Activated effector memory CD4-positive, alpha-beta T cell treated with Interleukin-2 at 50 U/mL for 16 hours (primary cell): ENCODE results near the gene ADD1.
"Not testable (repeated sequence)": the region's sequence is repeated elsewhere in the genome, so short reads cannot be mapped to it uniquely, and the experiment has no call there.

Experiments
- DNase-seq: peaks from one replicate; pipeline ENCODE4 v3.0.0-alpha.2; 2020

ADD1 gene

DNA sequence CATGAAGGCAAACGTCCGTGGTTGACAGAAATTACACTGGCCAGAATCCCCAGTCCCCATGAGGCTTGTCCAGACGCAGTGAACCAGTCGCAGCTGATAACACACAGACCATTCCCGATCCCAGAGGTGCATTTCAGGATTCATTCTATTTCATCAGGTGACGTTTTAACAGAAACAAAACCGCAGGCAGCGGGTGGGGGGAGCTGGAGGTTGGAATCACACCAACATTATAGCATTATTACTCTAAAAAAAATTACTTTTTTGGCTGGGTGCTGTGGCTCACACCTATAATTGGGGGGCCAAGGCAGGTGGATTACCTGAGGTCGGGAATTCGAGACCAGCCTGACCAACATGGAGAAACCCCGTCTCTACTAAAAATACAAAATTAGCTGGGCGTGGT is 94.3 kb downstream of the ADD1 start:
- DNase-seq = no peak

DNA sequence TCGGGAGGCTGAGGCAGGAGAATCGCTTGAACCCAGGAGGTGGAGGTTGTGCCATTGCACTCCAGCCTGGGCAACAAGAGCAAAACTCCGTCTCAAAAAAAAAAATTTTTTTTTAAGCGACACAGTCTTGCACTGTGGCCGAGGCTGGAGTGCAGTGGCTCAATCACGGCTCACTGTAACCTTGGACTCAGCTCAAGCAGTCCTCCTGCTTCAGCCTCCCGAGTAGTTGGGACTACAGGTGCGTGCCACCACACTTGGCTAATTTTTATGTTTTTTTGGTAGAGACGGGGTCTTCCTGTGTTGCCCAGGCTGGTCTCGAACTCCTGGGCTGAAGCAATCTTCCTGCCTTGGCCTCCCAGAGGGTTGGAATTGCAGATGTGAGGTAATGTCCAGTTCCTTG is 94.8 kb downstream of the ADD1 start:
- not testable (repeated sequence) for DNase-seq

DNA sequence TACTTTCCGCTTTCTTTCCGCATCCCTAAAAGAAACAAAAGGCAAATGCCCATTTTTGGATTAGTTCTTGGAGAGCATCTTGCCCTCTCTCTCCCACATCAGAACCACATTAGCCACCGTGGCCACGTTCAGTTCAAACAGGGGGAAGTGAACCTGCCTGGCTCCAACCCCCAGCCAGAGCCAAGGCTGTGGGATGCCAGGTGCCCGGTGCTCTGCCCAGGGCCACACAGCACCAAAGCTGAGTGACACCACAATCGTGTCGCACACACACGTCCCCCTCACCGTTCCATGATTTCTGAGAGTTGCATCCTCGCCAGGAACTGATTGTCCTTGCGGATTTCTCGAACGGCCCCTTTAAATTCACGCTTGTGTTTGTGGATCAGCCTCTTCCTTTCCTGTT is 95.3 kb downstream of the ADD1 start:
- DNase-seq = no peak

DNA sequence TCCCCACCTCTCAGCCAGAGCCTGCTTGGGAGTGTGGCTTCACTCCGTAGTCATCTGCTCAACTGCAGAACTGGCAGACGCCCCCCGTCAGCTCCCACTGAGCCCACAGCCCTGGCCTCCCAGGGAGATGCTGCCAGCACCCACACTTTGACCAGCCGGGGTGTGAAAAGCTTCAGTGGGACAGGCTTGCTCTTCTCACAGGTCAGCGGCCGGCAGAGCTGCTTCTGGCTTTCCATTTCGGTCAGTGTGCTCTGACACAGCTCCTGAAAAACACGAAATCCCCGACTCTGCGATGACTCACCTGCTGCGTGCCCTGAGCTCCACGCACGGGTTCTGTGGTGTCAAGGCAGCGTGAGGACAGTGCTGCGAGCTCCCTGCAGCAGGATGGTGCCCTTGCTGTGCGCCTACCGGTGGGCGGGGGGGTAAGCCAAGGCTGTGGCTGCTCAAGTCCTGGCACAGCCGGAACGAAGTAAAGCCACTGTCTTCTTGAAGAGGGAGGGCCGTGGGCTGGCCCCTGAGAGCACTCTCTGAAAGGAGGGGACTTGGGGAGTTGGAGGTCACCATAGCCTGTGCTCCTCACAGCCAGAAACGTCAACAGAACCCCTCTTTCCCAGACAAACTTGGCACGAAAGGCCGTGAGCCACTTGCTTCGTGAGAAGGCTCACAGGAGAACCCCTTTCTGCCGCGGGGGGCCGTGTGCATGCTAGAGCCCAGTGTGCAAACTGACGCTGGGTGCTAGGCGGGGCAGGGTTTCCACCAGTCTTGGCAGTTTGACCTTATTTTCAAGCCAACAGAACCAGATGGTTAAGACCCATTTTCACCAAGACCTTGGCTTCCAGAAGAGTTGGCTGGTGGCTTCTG is 96.0 kb downstream of the ADD1 start:
- no peak for DNase-seq

DNA sequence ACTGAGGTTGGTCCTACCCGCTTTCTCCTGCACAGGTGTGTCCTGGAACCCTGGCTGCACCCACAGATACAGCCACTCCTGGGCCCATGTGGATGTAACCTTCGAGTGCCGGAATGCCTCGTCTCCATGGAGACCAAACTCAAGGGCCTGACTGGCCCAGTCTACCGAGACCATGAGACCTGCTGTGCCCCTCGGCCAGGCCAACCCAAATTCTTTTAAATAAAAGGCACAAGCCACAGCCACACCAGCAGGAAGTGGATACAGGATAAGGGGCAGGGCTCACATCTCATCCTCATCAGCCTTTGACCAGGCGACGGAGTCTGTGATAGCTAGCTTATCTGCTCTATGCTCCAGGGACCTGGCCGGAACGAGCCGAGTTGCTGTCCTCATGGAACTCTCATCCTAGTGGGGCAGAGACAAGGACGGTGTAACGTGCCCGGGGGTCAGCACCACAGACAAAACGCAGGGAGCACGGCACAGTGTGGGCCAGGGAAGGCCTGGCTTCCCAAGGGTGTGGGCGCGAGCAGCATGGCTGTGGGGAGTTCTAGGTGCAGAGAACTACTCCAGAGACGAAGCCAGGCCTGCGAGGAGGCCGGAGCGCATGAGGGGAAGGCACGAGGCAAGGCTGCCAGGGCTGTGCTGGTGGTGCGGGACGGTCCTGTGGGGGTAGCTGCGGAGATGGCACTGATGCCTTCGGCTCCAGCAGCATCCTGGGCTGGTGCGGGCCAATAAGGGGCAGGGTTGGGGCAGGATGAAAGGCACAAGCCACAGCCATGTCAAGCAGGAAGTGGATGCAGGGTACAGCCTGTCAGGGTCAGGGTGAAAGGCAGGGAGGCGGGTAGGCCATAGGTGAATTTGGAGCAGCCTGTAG is 96.9 kb downstream of the ADD1 start:
- no peak for DNase-seq

DNA sequence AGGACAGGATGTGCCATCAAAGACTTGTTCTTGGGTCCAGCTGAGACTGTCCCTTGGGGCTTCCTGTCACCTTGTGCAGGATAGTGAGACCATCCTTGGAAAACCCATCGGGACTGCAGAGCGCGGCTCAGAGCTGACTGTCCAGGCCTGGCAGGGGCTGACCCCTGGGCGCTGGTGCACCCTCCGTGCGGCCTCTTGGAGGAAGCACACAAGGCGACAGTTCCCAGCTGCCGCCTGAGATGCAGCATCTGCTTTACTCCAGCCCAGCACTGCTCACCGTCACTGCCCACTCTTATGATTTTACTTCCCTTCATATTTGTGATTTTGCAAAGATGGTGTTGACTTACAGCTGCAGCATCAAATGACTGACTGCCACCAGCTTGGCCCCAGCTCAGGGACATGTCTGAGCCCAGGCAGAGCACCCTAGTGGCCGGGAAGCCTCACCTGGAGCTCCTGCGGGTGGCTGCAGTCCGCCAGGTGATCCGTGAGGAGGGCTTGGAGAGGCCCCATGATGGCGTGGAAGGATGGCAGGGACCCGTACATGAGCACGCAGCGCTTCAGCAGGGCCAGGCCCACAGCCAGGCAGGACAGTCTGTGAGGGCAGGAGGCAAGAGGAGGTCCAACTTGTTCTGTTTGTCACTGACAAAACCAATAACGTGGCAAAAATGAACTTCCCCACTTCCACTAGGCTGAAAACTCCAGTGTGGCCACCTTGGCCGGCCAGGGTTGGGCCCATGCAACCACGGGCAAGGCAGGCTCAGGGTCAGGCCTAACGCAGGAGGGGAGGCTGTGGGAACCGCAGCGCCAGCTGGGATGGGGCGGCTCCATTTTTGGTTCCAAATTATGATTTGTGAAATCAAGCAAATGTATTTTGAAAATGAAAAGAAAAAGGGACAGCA is 97.7 kb downstream of the ADD1 start:
- DNase-seq = no peak

DNA sequence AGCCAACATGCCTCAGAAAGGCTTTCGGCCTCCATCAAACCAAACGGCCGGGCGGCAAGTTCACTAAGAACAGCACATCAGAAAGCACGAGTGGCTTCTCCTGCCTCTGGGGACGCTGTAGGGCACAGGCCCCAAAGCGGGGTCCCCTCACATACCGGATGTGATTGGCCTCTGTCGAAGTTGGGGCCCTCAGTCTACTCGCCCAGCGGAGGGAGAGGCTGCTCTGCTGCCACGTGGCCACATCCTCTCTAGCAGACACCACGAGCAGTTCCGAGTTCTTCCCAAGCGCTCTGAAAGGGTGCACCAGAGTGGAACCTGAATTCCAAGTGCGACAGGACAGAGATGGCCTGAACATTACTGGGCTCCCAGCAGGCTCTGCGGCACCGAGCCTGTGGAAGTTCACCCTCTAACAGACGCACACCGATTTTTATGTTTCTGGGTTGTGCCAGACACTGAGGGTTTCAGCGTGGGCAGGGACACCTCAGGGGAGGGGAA is 98.4 kb downstream of the ADD1 start:
- no peak for DNase-seq

DNA sequence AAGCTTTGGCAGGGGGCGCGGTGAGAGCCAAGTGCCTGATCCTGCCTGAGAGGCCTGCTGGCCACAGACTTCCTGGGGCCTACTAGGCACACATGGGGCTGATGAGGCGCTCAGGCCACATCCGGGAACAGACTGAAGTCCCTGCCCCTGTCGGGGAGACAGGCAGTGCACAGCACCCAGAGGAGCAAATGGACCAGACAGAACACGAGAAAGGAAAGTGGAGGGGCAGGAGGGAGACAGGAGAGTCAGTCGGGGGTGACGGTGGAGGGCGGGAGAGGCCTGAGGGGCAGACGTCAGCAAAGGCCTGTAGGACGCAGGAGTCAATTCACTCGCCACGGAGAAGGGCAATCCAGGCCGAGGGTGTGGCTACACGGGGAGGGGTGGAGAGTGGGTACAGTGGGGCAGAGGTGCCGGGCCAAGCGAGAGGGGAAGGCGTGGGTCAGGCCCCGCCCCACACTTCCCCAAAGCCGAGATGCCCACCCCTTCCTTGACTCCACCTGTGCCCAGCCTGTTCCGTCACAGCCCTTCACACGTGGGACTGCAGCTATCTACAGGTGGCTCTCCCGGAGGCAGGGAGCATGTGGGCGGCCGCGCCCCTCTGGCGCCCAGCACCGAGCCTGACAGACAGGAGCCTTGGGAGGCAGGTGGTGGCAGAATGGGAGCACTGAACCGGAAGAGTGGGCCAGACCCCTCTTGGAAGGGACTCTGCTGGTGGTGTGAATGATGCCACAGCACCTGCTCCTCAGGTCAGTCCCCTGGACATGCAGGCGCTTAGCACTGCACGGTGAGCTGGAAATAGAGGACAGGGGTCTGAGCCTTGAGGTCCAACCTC is 99.1 kb downstream of the ADD1 start:
- no peak for DNase-seq

DNA sequence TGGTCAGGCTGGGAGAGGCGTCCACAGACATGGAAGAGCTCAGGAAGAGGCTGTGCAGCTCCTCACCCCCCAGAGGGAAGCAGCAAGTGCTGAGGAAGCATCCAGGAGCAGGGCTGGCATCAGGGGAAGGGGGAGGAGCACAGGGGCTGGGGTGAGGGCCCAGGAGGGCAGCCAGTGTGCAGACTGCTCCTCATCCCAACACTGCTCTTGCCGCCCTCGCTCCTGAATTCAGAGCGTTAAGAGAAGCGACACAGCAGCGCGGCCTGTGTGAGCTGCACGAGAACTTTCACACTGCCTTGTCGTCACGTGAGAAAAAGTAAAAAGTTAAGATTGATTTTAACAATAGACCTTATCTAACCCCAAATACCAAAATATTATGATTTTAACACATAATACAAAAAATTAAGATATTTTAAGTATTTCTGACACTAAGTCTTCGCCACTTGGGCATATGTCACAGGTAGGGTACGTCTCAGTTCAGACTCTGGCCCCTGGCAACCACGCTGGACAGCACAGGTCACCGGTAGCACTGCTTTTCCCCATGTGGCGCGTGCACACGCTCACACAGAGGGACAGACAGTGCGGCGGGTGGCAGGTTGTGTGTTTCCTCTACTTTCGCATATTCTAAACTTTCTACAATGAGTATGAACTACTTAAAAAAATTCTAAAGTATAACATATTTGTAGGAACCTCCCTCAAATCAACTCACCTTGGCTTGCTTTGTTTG is 99.9 kb downstream of the ADD1 start:
- no peak for DNase-seq

DNA sequence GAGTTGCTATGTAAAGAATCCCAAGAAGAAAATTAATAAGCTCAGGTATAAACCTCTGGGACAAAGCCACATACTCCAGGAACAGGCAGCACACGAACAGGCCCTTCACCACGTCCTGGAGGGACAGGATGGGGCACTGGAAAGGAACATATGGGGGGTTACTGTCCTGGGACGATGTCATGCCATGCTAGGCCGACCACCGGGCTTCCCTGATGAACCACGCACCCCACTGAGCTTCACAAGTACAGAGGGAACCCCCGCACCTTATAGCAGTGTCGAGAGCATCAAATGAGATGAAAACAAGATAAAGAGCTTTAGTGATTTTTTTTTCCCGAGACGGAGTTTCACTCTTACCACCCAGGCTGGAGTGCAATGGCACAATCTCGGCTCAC is 100.4 kb downstream of the ADD1 start:
- DNase-seq = no peak

DNA sequence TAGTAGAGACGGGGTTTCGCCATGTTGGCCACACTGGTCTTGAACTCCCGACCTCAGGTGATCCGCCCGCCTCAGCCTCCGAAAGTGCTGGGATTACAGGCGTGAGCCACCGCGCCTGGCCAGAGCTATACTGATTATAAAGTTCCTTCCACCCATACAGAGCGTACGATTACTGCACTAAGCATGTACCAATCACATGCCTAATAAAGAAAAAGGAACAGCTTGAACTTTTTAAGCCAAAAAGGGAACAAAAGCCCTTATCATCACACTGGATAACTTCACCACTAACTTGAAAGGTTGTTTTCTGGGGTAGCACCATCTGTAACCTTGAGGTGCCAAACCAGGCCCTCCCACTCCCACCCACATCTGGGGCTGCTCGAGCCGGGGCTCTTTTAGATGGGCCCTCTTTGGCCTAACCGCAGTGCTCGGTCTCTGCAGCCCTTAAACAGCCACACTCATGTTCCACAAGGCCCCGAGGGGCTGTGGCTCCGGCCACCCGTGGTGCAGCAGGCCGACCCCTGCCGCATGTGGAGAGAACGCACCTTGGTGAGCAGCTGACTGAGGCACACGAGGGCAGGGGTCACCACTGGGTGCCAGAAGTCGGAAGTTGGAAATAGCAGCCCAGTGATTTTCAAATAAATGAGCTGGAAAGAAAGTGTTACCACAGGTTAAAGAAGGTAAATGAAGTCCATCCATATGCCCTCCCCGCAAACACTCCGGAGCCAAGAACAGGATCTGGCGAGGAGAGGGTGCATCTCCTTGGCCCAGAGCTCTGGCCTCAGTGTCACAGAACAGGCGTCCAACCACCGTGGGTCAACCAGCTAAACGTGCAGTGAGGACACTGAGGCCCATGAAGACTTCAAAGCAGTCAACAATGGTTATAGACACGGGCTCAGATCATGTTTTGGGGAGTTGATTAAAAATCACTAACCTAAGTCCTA is 101.2 kb downstream of the ADD1 start:
- DNase-seq = no peak

DNA sequence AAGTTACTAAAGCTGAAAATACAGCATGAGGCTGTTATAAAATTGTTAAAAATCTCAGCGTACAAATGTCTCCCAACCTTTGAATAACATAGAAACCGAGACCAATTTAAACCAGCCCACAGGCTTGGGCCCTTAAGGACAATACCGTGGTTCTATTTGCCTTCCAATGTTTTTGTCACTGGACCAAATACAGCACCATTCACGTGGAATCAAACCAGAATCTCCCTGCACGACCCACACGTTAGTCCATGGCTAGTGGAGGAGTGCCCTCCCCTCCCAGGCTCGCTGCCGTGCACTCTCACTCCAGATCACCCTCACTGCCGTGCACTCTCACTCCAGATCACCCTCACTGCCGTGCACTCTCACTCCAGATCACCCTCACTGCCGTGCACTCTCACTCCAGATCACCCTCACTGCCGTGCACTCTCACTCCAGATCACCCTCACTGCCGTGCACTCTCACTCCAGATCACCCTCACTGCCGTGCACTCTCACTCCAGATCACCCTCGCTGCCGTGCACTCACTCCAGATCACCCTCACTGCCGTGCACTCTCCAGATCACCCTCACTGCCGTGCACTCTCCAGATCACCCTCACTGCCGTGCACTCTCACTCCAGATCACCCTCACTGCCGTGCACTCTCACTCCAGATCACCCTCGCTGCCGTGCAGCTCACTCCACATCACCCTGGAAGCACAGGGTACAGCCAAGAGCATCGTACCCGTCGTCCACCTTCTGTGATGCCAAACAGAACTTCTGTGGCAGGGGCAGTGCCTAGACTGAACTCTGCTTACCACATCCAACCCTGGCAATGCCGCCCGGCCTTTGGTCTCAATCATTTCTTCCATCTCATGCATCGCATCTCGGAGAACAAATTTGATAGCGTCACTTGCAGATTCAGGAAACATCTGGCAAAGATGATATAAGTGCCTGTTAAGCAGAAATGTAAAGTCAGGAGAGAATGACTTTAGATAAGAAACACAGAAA is 102.3 kb downstream of the ADD1 start:
- not testable (repeated sequence) for DNase-seq

DNA sequence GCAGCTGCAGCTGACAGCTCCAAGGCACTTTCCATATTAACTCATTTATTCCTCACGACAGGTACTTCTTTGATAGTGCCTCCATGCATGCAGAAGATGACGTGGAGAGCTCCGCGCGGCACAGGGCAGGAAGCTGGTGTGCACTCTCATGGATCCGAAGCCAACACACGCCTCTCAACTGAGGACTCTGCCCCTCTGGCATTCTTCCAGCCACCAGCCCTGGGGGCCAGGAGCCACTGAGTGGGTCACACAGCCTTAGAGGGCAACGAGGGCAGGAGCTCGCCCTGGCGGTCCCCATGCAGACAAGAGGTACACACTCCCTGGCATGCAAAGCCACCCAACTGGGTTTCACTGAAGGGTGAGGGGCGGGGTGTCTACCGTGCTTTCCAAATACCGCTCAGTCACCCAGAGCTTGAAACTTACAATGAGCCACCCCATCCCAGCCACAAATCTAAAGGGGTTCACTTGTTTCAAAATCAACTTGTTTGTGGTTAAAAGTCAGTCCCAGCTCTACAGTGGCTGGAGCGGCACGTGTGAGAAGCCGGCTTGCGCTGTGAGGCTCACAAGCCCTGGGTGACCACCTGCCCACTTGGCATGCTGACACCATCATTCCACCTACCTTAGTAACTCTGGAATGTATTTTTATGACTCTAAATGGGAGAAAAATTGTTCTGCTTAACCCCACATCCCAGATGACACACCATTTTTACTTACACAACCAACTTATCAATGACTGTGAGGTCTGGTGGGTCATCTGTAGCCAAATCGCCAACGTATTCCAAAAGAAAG is 103.4 kb downstream of the ADD1 start:
- no peak for DNase-seq

DNA sequence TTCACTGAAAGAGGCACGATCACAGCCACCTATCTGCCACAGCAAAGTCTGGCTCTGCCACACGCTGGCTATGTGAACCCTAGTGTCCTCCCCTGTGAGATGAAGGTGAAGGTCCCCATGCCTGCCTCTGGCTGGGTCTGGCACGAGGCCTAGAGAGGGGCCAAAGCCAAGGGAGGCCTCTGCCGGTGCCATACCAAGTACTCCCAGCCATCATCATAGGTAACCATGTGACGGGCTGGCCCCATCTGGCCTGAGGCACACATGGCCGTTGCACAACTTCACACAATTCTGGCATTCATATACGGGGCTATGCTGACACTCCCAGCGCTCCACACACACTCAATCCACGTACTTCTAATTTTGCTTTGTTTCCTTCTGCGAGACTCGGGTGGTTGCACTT is 104.3 kb downstream of the ADD1 start:
- DNase-seq = no peak

DNA sequence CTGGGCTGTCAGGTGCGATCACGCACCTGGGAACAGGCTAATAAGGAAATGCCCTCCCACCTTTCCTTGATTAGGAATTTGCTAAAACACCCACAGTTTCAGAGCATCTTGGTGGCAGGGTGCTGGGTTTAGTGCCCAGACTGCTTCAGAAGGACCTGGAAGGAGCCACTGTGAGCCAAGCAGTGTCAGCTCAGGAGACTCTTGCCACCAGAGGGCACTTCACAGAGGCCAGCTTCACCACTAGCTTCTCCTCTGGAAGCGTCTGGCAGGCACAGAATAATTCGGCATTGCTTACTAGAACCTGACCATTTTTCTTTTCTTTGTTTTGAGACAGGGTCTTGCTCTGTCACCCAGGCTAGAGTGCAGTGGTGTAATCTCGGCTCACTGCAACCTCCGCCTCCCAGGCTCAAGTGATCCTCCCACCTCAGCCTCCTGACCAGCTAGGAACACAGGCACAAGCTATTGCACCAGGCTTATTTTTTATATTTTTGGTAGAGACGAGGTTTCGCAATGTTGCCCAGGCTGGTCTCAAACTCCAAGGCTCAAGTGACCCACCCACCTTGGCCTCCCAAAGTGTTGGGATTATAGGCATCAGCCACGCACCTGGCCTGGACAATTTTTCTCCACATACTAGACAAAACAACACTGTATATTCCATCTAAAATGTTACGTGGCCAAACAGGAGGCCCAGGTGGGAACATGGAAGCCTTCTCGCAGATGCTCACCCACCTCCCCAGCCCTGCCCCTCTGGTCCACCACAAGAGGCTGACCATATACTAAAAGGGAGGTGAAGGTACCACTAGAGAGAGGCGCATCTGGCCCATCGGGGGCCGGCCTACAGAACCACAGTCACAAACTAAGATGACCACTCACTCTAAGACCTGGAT is 105.5 kb downstream of the ADD1 start:
- DNase-seq = no peak

DNA sequence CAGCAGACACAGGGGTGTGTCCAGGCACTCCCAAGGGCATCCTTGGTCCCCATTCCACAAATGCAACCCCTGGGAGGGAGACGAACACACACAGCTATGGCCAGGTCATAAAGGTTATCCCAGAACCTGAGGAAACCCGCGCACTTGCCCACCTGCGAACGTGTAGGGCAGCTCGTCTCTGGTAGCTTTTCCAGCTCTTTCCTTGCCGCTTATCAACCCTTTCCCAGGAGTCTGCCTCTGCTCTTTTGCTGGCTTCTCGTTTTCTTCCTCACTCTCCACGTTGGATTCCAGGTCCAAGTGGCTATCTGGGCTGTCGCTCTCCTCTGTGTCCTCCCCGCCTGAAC is 106.1 kb downstream of the ADD1 start:
- no peak for DNase-seq
